ENCODE measurements around the gene HTR1E.
"Not testable (repeated sequence)": the region's sequence is repeated elsewhere in the genome, so short reads cannot be mapped to it uniquely, and the experiment has no call there.

HTR1E gene

GRCh38 chr6:86978251-86978650, 40.9 kb downstream of the HTR1E start:
- no peak for DNase-seq

GRCh38 chr6:87001494-87001893, 64.2 kb downstream of the HTR1E start:
- no peak for DNase-seq

- DNase-seq: not testable (repeated sequence)
These were observed 65.1 kb downstream of the HTR1E start for GRCh38 chr6:87002391-87002790.

GRCh38 chr6:87006541-87006940, 69.2 kb downstream of the HTR1E start:
- not testable (repeated sequence) for DNase-seq

GRCh38 chr6:87009581-87009980, 72.3 kb downstream of the HTR1E start:
- DNase-seq: not testable (repeated sequence)

GRCh38 chr6:87012035-87012434, 74.7 kb downstream of the HTR1E start:
- no peak for DNase-seq

GRCh38 chr6:87012743-87013142, 75.4 kb downstream of the HTR1E start:
- no peak for DNase-seq

GRCh38 chr6:87016772-87017171, 79.4 kb downstream of the HTR1E start:
- no peak for DNase-seq

- DNase-seq: no peak
These were observed 89.7 kb downstream of the HTR1E start for GRCh38 chr6:87027021-87027420.

GRCh38 chr6:87029711-87030314, 92.5 kb downstream of the HTR1E start:
- peak; percentile 26 for DNase-seq

- no peak for DNase-seq
These were observed 103.4 kb downstream of the HTR1E start for GRCh38 chr6:87040729-87041128.

- no peak for DNase-seq
These were observed 108.3 kb downstream of the HTR1E start for GRCh38 chr6:87045521-87046075.

- no peak for DNase-seq
These were observed 112.5 kb downstream of the HTR1E start for GRCh38 chr6:87049779-87050178.

GRCh38 chr6:87053312-87053711, 116.0 kb downstream of the HTR1E start:
- no peak for DNase-seq

- no peak for DNase-seq
These were observed 117.0 kb downstream of the HTR1E start for GRCh38 chr6:87054143-87054833.

GRCh38 chr6:87059943-87060342, 122.6 kb downstream of the HTR1E start:
- DNase-seq: no peak

GRCh38 chr6:87065117-87065516, 127.8 kb downstream of the HTR1E start:
- no peak for DNase-seq
